Epithelial cell of esophagus (primary cell): ENCODE data around the gene FNDC3B.

ENCODE experiments used
- DNase-seq: peaks from one replicate; pipeline ENCODE4 v3.0.0; 2010; ENCODE audit warnings: low read depth
- H3K4me3 ChIP-seq: 2 replicates; pipeline ENCODE4 v1.5.1; 2011; ENCODE audit warnings: mild to moderate bottlenecking, low read length, control low read depth
- CTCF ChIP-seq: IDR thresholded peaks from 2 replicates; pipeline ENCODE4 v1.5.1; 2011; ENCODE audit warnings: low read depth, mild to moderate bottlenecking, low read length, control low read depth, inconsistent platforms; ENCODE audit not compliant: insufficient read depth; ENCODE audit errors: missing control alignments

The FNDC3B gene

DNA sequence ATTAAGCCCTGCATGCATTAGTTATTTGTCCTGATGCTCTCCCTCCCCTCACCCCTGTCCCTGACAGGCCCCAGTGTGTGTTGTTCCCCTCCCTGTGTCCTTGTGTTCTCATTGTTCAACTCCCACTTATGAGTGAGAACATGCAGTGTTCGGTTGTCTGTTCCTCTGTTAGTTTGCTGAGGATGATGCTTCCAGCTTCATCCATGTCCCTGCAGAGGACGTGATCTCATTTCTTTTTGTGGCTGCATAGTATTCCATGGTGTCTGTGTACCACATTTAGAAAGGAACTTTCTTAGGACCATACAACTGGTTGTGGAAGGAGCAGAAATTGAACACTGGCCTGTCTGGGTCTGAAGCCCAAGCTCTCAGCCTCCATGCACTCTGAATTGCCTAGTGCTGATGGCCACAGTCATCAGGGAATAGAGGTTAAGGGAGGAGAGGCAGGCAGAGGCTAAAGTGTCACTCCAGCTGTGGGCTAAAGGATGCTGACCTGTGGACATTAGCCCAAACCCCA, 138.5 kb downstream of the FNDC3B start:
- no peak for TF ChIP-seq CTCF
- DNase-seq = no peak
- no peak overlapping the region for H3K4me3 ChIP-seq

DNA sequence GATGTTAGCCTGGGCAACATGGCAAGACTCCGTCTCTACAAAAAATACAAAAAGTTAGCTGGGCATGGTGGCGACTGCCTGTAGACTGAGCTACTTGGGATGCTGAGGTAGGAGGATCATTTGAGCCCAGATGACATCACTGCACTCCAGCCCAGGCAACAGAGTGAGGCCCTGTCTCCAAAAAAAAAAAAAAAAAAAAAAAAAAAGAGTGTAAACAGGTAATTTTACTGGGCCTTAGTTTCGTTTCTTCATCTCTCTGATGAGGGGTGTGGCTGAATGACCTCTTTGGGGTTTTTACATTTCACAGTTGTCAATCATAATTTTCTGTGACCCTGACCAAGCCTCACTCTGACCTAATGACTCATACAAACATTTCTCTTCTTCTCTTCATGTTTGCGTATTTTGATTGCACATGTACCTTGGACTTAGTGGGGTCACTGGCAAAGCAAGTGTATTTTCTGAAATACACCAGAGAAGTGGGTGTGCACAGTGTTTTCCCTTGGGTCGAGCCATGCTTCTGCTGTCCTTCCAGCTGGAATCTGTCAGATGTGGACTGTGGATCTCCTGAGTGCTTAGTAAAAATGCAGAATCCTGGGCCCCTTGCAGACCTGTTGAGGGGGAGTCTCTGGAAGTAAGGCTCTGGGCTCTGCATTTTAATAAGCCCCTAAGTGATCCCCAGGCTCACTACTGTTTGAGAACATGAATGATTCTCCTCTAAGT, 140.5 kb downstream of the FNDC3B start:
- H3K4me3 ChIP-seq = no peak overlapping the region
- TF ChIP-seq CTCF = no peak
- no peak for DNase-seq

GRCh38 chr3:172180473-172180872, 141.1 kb downstream of the FNDC3B start:
- no peak for TF ChIP-seq CTCF
- DNase-seq = no peak
- no peak overlapping the region for H3K4me3 ChIP-seq

DNA sequence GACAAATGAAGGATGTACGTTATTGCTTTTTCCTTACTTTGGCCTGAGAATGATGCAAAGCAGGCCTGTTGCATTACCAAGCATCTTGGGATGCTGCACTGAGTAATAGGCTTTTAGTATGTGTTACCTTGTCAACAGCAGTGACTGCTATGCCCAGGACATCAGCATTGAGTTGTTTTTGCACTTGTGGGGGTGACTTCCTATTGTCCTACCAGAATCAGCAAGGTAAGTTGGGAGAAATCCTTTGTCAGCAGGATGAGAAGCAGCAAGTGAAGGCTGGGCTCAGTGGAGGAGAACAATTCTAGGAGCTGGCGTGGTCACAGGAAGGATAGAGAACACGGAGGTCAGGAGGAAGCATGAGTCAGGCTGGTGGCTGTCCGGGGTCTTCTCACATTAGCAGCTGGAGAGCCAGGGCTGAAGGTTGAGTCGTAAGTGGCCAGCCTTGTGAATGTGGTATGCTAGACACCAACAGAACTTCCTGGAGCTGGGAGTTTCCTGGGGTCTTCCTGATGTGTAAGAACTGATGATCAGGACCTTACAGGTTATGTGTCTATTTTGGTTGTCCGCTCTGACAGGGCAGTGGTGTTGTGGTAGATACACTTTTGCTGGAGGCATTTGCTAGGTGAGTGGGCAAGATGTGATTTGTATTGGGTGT, 142.7 kb downstream of the FNDC3B start:
- no peak overlapping the region for H3K4me3 ChIP-seq
- DNase-seq = peak; percentile 34
- no peak for TF ChIP-seq CTCF

- H3K4me3 ChIP-seq = no peak overlapping the region
- no peak for TF ChIP-seq CTCF
- peak; percentile 29 for DNase-seq
Measured at GRCh38 chr3:172182797-172183196, 143.4 kb downstream of the FNDC3B start.

DNA sequence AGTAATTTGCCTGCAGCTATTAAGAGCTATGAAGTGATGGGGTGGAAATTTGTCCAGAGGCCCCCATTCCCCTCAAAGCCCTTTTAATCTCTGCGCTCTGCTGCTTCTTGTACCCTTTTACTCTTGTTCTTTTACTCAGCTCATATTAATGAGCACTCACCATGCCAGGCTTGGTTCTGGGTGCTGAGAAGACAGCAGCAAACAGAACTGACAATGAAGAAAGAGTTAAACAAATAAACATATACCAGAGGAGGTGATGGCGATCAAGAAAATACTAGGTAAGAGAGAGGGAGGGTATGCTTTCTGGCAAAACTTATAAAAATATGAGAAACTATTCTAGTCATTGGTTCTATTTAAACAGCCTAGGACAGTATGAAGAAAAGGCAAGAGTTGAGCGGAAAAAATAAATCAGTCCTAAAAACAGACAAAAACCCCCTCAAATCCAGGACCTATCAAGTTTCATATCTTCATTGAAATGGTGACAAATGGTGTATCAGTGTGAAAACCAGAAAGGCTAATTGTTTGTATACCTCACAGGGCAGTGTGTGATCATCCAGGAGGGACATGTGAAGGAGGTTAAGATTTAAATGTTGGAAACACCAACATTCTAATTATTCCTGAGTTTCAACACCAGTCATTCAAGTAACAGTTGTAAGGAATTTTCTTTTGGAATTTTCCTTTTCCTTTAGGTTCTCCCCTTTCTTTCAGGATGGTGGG, 144.9 kb downstream of the FNDC3B start:
- no peak for TF ChIP-seq CTCF
- DNase-seq = no peak
- H3K4me3 ChIP-seq = no peak overlapping the region
